RWPE1 (cell line): ENCODE results near the gene C5orf46.
A peak's percentile ranks its signal among the peaks of the same experiment; 100 is the strongest.
"Not testable (repeated sequence)": the region's sequence is repeated elsewhere in the genome, so short reads cannot be mapped to it uniquely, and the experiment has no call there.

Experiments used
- CTCF ChIA-PET: fragments of 350-600 bp; sonication (Branson Sonifier 250); formaldehyde crosslinking; extraction: SDS; loops from one replicate; lab custom pipeline; 2021; lab: Yijun Ruan, JAX
- POLR2A ChIA-PET: fragments of 400-600 bp; formaldehyde crosslinking; extraction: SDS; loops from one replicate; lab custom pipeline; 2020; ENCODE audit warnings: antibody characterized with exemption; ENCODE audit not compliant: low non-redundant PET; lab: Yijun Ruan, JAX
- DNase-seq: peaks from one replicate; pipeline ENCODE4 v3.0.0; 2012; ENCODE audit warnings: low spot score
- H3K27ac ChIP-seq: fragments of 450-650 bp; 2 replicates; pipeline ENCODE4 v1.5.1; 2017
- CTCF ChIP-seq: fragments of 450-650 bp; conservative IDR thresholded peaks from 2 replicates; pipeline ENCODE4 v1.5.1; 2017; ENCODE audit warnings: low read depth, mild to moderate bottlenecking

Gene C5orf46

GRCh38 chr5:147906326-147907095 is at the start of gene C5orf46:
TSS of gene C5orf46 (minus strand) at chr5:147906538. CDS start at chr5:147906501, 37 bp downstream.
- POLR2A ChIA-PET, result no interaction called here
- no peak for TF ChIP-seq CTCF
- CTCF ChIA-PET, result interaction anchor here (0.6 kb wide), 2 partner anchors 18 to 534 kb away, joined by 3 to 4 read pairs; no protein-coding TSS in a partner anchor
- peak; percentile 59 for DNase-seq
- H3K27ac ChIP-seq, result no peak within 1 kb of the TSS

DNA sequence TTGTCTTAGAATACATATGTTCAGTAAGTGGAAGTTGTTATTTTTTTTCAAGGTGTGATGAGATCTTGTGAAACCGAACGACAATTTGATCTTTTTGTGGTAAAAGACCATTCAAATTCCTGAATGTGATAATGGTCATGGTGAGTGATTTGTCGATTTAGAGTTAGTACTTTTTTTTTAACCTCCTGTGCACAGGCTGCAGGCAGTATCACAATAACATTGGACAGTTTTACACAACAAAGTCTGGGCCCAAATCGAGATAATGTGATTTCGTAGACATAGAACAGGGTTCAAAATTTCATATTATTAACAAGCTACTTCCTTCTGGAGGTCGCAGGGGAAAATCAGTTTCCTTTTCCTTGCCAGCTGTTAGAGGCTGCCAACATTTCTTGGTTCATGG is 48.6 kb upstream of the C5orf46 start:
- ChIA-PET POLR2A (no interaction called here), CTCF (interaction anchor here (0.9 to 1.8 kb wide), 2 partner anchors 153 to 776 kb away, joined by 3 to 6 read pairs; no protein-coding TSS in a partner anchor)
- TF ChIP-seq CTCF, result no peak
- no peak for DNase-seq
- H3K27ac ChIP-seq, result no peak overlapping the region

DNA sequence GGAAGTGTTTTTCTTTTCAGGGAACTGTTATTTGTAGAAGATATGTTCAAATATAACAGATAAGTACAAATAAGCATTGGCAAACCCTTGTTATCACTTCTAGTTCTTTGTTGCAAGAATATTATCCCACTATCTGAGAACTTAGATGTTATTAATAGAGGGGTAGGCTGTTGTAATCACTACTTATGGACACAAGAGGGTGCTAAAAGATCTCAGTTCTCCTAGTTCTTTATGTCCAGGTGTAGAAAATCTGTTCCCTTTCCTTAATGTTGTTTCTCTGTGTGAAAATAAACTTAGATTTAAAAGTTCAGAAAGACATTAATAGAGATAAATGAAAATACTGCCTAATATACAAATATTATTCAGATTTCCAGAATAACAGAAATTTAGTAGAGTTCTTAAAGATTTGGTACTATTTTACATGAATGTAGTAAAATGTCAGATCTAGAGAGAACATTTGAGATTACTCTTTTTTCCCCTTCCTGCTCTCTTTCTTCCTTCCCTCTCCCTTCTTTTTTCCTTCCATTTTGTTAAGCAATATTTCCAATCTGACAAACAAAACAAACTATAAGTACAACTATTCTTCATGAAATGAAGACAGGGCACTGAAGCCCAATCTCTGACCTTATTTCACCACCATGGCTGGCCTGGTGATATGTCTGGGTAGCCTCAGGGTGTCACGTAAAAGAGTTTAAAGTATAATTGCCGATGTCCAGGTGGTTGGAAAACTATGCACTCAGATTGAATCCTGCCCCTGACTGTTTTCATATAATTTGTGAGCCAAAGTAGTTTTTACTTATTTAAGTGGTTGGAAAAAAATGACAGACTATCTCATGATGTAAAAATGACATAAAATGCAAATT is 43.6 kb upstream of the C5orf46 start:
- ChIA-PET POLR2A (no interaction called here), CTCF (interaction anchor here (0.6 to 1.4 kb wide), 3 partner anchors 158 to 425 kb away, joined by 3 to 8 read pairs (median 6); no protein-coding TSS in a partner anchor)
- H3K27ac ChIP-seq, result no peak overlapping the region
- peak; percentile 87 for DNase-seq
- TF ChIP-seq CTCF, result peak; percentile 86

DNA sequence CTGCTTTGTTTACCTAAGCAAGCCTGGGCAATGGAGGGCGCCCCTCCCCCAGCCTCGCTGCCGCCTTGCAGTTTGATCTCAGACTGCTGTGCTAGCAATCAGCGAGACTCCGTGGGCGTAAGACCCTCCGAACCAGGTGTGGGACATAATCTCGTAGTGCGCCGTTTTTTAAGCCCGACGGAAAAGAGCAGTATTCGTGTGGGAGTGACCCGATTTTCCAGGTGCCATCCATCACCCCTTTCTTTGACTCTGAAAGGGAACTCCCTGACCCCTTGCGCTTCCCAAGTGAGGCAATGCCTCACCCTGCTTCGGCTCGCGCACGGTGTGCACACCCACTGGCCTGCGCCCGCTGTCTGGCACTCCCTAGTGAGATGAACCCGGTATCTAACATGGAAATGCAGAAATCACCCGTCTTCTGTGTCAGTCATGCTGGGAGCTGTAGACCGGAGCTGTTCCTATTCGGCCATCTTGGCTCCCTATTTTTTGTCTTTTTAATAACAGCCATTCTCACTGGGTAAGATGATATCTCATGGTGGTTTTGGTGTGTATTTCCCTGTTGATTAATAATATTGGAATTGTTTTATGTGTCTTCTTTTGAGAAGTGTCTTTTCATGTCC is 40.4 kb upstream of the C5orf46 start:
- POLR2A ChIA-PET, H3K27ac ChIP-seq, CTCF ChIA-PET: not testable (repeated sequence)

GRCh38 chr5:147939431-147940114 is 33.2 kb upstream of the C5orf46 start:
- ChIA-PET POLR2A (no interaction called here), CTCF (interaction anchor here (0.6 to 1.1 kb wide), 2 partner anchors 58 to 172 kb away, joined by 3 to 4 read pairs; no protein-coding TSS in a partner anchor)
- H3K27ac ChIP-seq, result no peak overlapping the region
- TF ChIP-seq CTCF, result no peak
- DNase-seq, result peak; percentile 31

More for the DNA sequence above, 40.4 kb upstream of the C5orf46 start:
- DNase-seq, result not testable (repeated sequence)

- H3K27ac ChIP-seq, result no peak overlapping the region
- POLR2A ChIA-PET, result no interaction called here
- CTCF ChIA-PET, result interaction anchor here (0.5 to 4.5 kb wide), 19 partner anchors 11 to 505 kb away, joined by 3 to 49 read pairs (median 4); no protein-coding TSS in a partner anchor
- DNase-seq, result peak; percentile 84
- TF ChIP-seq CTCF, result peak; percentile 50
Observed at GRCh38 chr5:147935032-147935431, 28.7 kb upstream of the C5orf46 start.
